ENCODE data around the gene STARD5.
"Not testable (repeated sequence)": the region's sequence is repeated elsewhere in the genome, so short reads cannot be mapped to it uniquely, and the experiment has no call there.

STARD5 gene

GRCh38 chr15:81337241-81337640 is 13.3 kb upstream of the STARD5 start:
- DNase-seq: no peak

- DNase-seq: peak; percentile 35
These were observed 12.6 kb upstream of the STARD5 start for GRCh38 chr15:81336568-81336967.

GRCh38 chr15:81335631-81336030 is 11.7 kb upstream of the STARD5 start:
- no peak for DNase-seq

- DNase-seq: no peak
These were observed 11.0 kb upstream of the STARD5 start for GRCh38 chr15:81334768-81335435.

GRCh38 chr15:81333363-81333762 is 9.4 kb upstream of the STARD5 start:
- no peak for DNase-seq

- DNase-seq: no peak
These were observed 8.4 kb upstream of the STARD5 start for GRCh38 chr15:81332326-81332725.

- no peak for DNase-seq
These were observed 7.7 kb upstream of the STARD5 start for GRCh38 chr15:81331600-81331999.

- not testable (repeated sequence) for DNase-seq
These were observed 7.2 kb upstream of the STARD5 start for GRCh38 chr15:81331141-81331540.

GRCh38 chr15:81330366-81331090 is 6.6 kb upstream of the STARD5 start:
- no peak for DNase-seq

GRCh38 chr15:81329446-81329845 is 5.5 kb upstream of the STARD5 start:
- no peak for DNase-seq

GRCh38 chr15:81327516-81327915 is 3.6 kb upstream of the STARD5 start:
- no peak for DNase-seq

- DNase-seq: no peak
These were observed 2.7 kb upstream of the STARD5 start for GRCh38 chr15:81326466-81327212.

- no peak for DNase-seq
These were observed 390 bp downstream of the STARD5 start for GRCh38 chr15:81323559-81323943.

- no peak for DNase-seq
These were observed 1.2 kb downstream of the STARD5 start for GRCh38 chr15:81322676-81323253.

- no peak for DNase-seq
These were observed 2.3 kb downstream of the STARD5 start for GRCh38 chr15:81321667-81322066.

- DNase-seq: no peak
These were observed 6.3 kb downstream of the STARD5 start for GRCh38 chr15:81317642-81318017.

- DNase-seq: no peak
These were observed 7.7 kb downstream of the STARD5 start for GRCh38 chr15:81316267-81316666.

GRCh38 chr15:81315452-81316175 is 8.3 kb downstream of the STARD5 start:
- DNase-seq: no peak

GRCh38 chr15:81314378-81314777 is 9.6 kb downstream of the STARD5 start:
- no peak for DNase-seq

GRCh38 chr15:81313686-81314085 is 10.3 kb downstream of the STARD5 start:
- DNase-seq: no peak

GRCh38 chr15:81312790-81313543 is 11.0 kb downstream of the STARD5 start:
- DNase-seq: no peak
